WI38 (cell line): ENCODE results near the gene TMEM17.

Source experiments
- H3K4me3 ChIP-seq: 2 replicates; pipeline ENCODE4 v1.5.1; 2011; ENCODE audit warnings: low read depth, mild to moderate bottlenecking, control low read depth, low read length
- CTCF ChIP-seq: IDR thresholded peaks from 2 replicates; pipeline ENCODE4 v1.5.1; 2012; ENCODE audit warnings: low read depth, mild to moderate bottlenecking, control low read depth, low read length

The TMEM17 gene

GRCh38 chr2:62495761-62496160, 10.2 kb downstream of the TMEM17 start:
- H3K4me3 ChIP-seq: no peak overlapping the region
- TF ChIP-seq CTCF: no peak

- no peak for TF ChIP-seq CTCF
- H3K4me3 ChIP-seq: no peak overlapping the region
Observed at GRCh38 chr2:62492048-62492447, 13.9 kb downstream of the TMEM17 start.

- no peak overlapping the region for H3K4me3 ChIP-seq
- TF ChIP-seq CTCF: no peak
Observed at GRCh38 chr2:62489702-62490101, 16.3 kb downstream of the TMEM17 start.

GRCh38 chr2:62489162-62489561, 16.8 kb downstream of the TMEM17 start:
- TF ChIP-seq CTCF: no peak
- no peak overlapping the region for H3K4me3 ChIP-seq

GRCh38 chr2:62486439-62486765, 19.6 kb downstream of the TMEM17 start:
- TF ChIP-seq CTCF: no peak
- no peak overlapping the region for H3K4me3 ChIP-seq

GRCh38 chr2:62485761-62486438, 20.1 kb downstream of the TMEM17 start:
- TF ChIP-seq CTCF: no peak
- no peak overlapping the region for H3K4me3 ChIP-seq

- no peak overlapping the region for H3K4me3 ChIP-seq
- no peak for TF ChIP-seq CTCF
Observed at GRCh38 chr2:62482558-62483352, 23.2 kb downstream of the TMEM17 start.
